WTC11 (cell line): ENCODE measurements around the gene CPXM1. TPM values are rescaled to one million over a fixed set of nuclear protein-coding genes. Genes with fewer than 3 reads are reported as not detected.

Experiments
- ATAC-seq: fragments of 200-7000 bp; cut with Tn5 transposase; 2 replicates; pipeline ENCODE4 v1.10.0; 2021; ENCODE audit warnings: mild to moderate bottlenecking, moderate library complexity
- CTCF ChIA-PET: fragments of 300-600 bp; sonication (Branson Sonifier 250); formaldehyde crosslinking; loops from one replicate; lab custom pipeline; 2021; ENCODE audit warnings: antibody characterized with exemption; lab: Charles Lee
- POLR2A ChIA-PET: fragments of 350-600 bp; sonication (Branson Sonifier 250); formaldehyde crosslinking; loops from one replicate; lab custom pipeline; 2021; ENCODE audit warnings: antibody characterized with exemption; lab: Charles Lee
- DNase-seq: peaks from one replicate; pipeline ENCODE4 v3.0.0; 2021; ENCODE audit warnings: low spot score
- H3K27ac Mint-ChIP-seq: 2 replicates; pipeline ENCODE4 v1.8.0; 2021; ENCODE audit warnings: mixed read lengths
- H3K27me3 Mint-ChIP-seq: 2 replicates; pipeline ENCODE4 v1.8.0; 2021; ENCODE audit warnings: low read depth, mild to moderate bottlenecking, moderate library complexity, mixed read lengths
- H3K36me3 Mint-ChIP-seq: 2 replicates; pipeline ENCODE4 v1.8.0; 2021; ENCODE audit warnings: mixed read lengths
- H3K4me1 Mint-ChIP-seq: 2 replicates; pipeline ENCODE4 v1.8.0; 2022; ENCODE audit warnings: mixed read lengths
- H3K4me3 Mint-ChIP-seq: 2 replicates; pipeline ENCODE4 v1.8.0; 2021; ENCODE audit warnings: mild to moderate bottlenecking, moderate library complexity, mixed read lengths
- H3K9me3 Mint-ChIP-seq: 2 replicates; pipeline ENCODE4 v1.8.0; 2021; ENCODE audit warnings: mixed read lengths
- CREB1 ChIP-seq: sonication (generic); formaldehyde crosslinking; IDR thresholded peaks from 2 replicates; pipeline ENCODE4 v1.8.0; 2023; ENCODE audit warnings: mild to moderate bottlenecking, missing genetic modification reagents
- E2F1 ChIP-seq: sonication (generic); formaldehyde crosslinking; IDR thresholded peaks from 2 replicates; pipeline ENCODE4 v1.8.0; 2022; ENCODE audit warnings: mild to moderate bottlenecking, missing genetic modification reagents
- FOXJ3 ChIP-seq: sonication (generic); formaldehyde crosslinking; IDR thresholded peaks from 2 replicates; pipeline ENCODE4 v1.9.0; 2021; ENCODE audit warnings: missing genetic modification reagents, mild to moderate bottlenecking, borderline replicate concordance
- FOXK1 ChIP-seq: sonication (generic); formaldehyde crosslinking; IDR thresholded peaks from 2 replicates; pipeline ENCODE4 v1.8.0; 2022; ENCODE audit warnings: mild to moderate bottlenecking, moderate library complexity, missing genetic modification reagents
- SMAD4 ChIP-seq: sonication (generic); formaldehyde crosslinking; IDR thresholded peaks from 2 replicates; pipeline ENCODE4 v1.8.0; 2022; ENCODE audit warnings: mild to moderate bottlenecking, missing genetic modification reagents
- TCF7 ChIP-seq: sonication (generic); formaldehyde crosslinking; IDR thresholded peaks from 2 replicates; pipeline ENCODE4 v1.8.0; 2022; ENCODE audit warnings: mild to moderate bottlenecking, low read depth, missing genetic modification reagents, moderate library complexity
- USF2 ChIP-seq: sonication (generic); formaldehyde crosslinking; IDR thresholded peaks from 2 replicates; pipeline ENCODE4 v1.8.1; 2023; ENCODE audit warnings: mild to moderate bottlenecking, missing genetic modification reagents, moderate library complexity
- ZNF219 ChIP-seq: sonication (generic); formaldehyde crosslinking; IDR thresholded peaks from 2 replicates; pipeline ENCODE4 v1.8.0; 2023; ENCODE audit warnings: missing genetic modification reagents, mild to moderate bottlenecking, borderline replicate concordance
- ZNF423 ChIP-seq: fragments of 250-450 bp; sonication (Bioruptor Pico); IDR thresholded peaks from 2 replicates; pipeline ENCODE4 v2.1.2; 2022; ENCODE audit warnings: mild to moderate bottlenecking, moderate library complexity
- ZNF532 ChIP-seq: fragments of 250-450 bp; sonication (Bioruptor Pico); IDR thresholded peaks from 2 replicates; pipeline ENCODE4 v1.9.0; 2021; ENCODE audit warnings: mild to moderate bottlenecking, borderline replicate concordance
- total RNA-seq: library from RNA; stranded (reverse); gene quantifications from 3 replicates; pipeline ENCODE4 v1.2.3, GENCODE V29; 2021
- TF ChIP-seq, protein P1 (sequence below): sonication (generic); formaldehyde crosslinking; IDR thresholded peaks from 2 replicates; pipeline ENCODE4 v1.8.1; 2022; ENCODE audit warnings: mild to moderate bottlenecking, moderate library complexity, missing genetic modification reagents
- TF ChIP-seq, protein P2 (sequence below): sonication (generic); formaldehyde crosslinking; IDR thresholded peaks from 2 replicates; pipeline ENCODE4 v1.8.1; 2022; ENCODE audit warnings: missing genetic modification reagents, borderline replicate concordance

Gene CPXM1
- total RNA-seq, 1 experiment from 2014 or later, result 51.2 TPM

- POLR2A ChIA-PET, result no interaction called here
- Mint-ChIP-seq H3K27ac (no peak overlapping the region), H3K9me3 (peaks cover 25% of the 10 kb centered on the region)
These were observed 11.8 kb upstream of the CPXM1 start for GRCh38 chr20:2812189-2812588.

More at GRCh38 chr20:2812189-2812588, 11.8 kb upstream of the CPXM1 start:
- Mint-ChIP-seq H3K4me1 (no peaks in the 10 kb centered on the region), H3K4me3 (no peak overlapping the region), H3K27me3 (peaks cover 55% of the 10 kb centered on the region), H3K36me3 (no peaks in the 10 kb centered on the region)
- CTCF ChIA-PET, result interaction anchor here (1.0 kb wide), 1 partner anchor 139 kb away, joined by 3 read pairs; no protein-coding TSS in a partner anchor
- ATAC-seq, result no peak
- TF ChIP-seq E2F1 (CRISPR knock-in tag) (no peak), FOXJ3 (CRISPR knock-in tag) (no peak), TCF7 (CRISPR knock-in tag) (no peak), CREB1 (CRISPR knock-in tag) (no peak), USF2 (CRISPR knock-in tag) (no peak), SMAD4 (CRISPR knock-in tag) (no peak), ZNF532 (CRISPR knock-in tag) (no peak), ZNF219 (no peak), ZNF423 (CRISPR knock-in tag) (no peak), FOXK1 (CRISPR knock-in tag) (no peak)
- TF ChIP-seq, protein P1, sequence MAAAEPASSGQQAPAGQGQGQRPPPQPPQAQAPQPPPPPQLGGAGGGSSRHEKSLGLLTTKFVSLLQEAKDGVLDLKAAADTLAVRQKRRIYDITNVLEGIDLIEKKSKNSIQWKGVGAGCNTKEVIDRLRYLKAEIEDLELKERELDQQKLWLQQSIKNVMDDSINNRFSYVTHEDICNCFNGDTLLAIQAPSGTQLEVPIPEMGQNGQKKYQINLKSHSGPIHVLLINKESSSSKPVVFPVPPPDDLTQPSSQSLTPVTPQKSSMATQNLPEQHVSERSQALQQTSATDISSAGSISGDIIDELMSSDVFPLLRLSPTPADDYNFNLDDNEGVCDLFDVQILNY (CRISPR knock-in tag), result no peak
- TF ChIP-seq, protein P2, sequence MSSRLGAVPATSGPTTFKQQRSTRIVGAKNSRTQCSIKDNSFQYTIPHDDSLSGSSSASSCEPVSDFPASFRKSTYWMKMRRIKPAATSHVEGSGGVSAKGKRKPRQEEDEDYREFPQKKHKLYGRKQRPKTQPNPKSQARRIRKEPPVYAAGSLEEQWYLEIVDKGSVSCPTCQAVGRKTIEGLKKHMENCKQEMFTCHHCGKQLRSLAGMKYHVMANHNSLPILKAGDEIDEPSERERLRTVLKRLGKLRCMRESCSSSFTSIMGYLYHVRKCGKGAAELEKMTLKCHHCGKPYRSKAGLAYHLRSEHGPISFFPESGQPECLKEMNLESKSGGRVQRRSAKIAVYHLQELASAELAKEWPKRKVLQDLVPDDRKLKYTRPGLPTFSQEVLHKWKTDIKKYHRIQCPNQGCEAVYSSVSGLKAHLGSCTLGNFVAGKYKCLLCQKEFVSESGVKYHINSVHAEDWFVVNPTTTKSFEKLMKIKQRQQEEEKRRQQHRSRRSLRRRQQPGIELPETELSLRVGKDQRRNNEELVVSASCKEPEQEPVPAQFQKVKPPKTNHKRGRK (CRISPR knock-in tag), result no peak
- DNase-seq, result no peak
